Epithelial cell of esophagus (primary cell): ENCODE measurements around the gene PSMG3.

Source experiments
- DNase-seq: peaks from one replicate; pipeline ENCODE4 v3.0.0; 2010; ENCODE audit warnings: low read depth
- H3K4me3 ChIP-seq: 2 replicates; pipeline ENCODE4 v1.5.1; 2011; ENCODE audit warnings: mild to moderate bottlenecking, low read length, control low read depth
- TF ChIP-seq, protein P1 (sequence below): IDR thresholded peaks from 2 replicates; pipeline ENCODE4 v1.5.1; 2011; ENCODE audit warnings: low read depth, mild to moderate bottlenecking, low read length, control low read depth, inconsistent platforms; ENCODE audit not compliant: insufficient read depth; ENCODE audit errors: missing control alignments

PSMG3 gene

DNA sequence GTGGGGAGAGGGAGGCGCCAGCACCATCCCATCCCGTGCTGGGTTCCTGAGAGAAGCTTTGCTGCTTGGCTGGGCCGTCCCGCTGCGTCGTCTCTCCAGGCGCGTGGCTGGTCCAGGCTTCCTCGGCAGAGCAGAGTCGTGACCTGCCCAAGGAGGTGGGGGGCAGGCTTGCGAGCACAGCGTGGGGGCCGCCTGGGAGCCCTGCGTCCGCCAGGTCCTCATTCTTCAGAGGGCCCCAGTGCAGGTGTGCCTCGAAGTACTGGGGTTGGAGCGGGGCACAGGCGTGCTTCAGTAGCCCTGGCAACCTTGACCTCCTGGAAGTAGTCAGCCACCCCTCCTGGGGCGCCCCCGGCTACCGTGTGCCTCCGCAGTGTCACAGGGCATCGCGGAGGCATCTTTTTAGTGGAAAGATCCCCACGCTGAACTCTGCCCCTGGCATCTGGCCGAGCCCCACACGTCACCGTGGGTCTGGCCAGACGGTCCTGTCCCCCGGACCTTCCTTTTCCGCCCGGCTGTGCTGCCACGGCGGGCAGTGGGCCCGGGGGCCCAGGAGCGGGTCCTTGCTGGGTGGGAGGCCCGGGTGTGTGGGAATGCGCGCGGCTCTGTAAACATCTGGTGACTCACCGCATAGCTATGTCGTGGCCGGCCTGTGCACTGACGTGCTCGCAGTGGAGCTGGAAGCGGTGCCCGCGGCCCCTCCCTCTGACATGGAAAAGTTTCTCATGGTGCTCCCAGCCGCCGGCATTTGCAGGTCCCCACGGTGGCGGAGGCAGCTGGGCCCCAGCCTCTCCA, 32.9 kb downstream of the PSMG3 start:
- TF ChIP-seq, protein P1, sequence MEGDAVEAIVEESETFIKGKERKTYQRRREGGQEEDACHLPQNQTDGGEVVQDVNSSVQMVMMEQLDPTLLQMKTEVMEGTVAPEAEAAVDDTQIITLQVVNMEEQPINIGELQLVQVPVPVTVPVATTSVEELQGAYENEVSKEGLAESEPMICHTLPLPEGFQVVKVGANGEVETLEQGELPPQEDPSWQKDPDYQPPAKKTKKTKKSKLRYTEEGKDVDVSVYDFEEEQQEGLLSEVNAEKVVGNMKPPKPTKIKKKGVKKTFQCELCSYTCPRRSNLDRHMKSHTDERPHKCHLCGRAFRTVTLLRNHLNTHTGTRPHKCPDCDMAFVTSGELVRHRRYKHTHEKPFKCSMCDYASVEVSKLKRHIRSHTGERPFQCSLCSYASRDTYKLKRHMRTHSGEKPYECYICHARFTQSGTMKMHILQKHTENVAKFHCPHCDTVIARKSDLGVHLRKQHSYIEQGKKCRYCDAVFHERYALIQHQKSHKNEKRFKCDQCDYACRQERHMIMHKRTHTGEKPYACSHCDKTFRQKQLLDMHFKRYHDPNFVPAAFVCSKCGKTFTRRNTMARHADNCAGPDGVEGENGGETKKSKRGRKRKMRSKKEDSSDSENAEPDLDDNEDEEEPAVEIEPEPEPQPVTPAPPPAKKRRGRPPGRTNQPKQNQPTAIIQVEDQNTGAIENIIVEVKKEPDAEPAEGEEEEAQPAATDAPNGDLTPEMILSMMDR, result no peak
- H3K4me3 ChIP-seq, result peak overlapping the region; percentile 52
- peak; percentile 96 for DNase-seq

DNA sequence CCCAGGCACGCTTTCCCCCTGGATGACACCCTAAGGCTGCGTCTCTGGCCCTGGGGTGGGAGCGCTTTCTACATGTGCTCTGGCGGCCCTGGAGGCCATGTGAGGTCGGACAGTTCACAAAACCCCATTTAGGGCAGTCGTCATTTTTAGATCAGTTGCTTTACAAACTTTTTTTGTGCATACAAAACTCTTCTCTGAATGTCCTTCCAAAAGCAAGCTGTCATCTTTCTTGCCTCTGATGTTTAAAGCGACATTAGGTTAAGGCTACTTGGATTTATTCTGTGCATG, 33.4 kb downstream of the PSMG3 start:
- no peak for DNase-seq
- TF ChIP-seq, protein P1, result no peak
- H3K4me3 ChIP-seq, result no peak overlapping the region

DNA sequence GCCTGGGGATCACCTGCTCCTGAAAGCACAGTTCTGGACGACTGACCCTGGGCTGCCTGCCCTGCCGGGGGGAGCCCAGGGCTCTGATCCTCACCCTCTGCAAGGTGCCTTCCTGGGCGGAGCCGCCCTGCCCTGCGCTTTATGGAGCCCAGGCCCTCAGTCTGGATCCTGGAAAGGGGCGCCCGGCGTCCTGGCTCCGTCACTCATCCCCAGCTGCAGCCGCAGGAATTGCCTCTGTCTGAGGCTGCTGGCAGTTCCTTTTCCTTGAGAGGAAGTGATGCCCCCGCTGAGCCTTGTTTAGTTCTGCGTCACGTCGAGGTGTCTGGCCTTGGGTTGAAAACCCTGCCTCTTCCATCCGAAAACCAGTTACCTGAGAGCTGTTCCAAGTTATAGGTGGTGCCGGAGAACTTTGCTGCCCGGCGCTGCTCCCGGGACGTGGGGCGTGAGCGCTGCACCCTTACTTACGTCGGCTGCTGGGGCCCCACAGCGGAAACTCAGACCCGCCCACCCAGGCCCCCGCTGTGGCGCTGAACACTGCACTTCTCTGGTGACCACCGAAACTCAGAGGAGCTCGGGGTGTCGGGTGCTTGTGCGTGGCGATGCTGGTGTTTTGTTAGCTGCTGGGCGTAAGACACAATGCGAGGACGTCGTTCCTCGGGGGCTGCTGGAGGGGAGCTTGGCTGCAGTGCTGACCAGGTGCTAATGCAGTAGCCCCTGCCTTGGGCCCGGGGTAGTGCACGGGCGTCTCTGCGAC, 34.0 kb downstream of the PSMG3 start:
- DNase-seq, result no peak
- no peak overlapping the region for H3K4me3 ChIP-seq
- TF ChIP-seq, protein P1, result no peak

DNA sequence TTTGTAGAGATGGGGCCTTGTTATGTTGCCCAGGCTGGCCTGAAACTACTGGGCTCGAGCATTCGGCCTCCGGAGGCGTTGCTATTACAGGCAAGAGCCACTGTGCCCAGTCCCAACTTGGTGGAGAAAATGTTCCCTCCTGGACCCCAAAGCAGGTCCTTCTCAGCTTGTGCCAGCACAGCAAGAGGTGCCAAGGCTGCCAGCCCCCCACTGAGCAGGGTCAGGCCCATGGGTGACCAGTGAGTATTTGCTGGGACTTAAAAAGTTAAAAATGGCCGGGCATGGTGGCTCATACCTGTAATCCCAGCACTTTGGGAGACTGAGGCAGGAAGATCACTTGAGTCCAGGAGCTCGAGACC, 34.8 kb downstream of the PSMG3 start:
- H3K4me3 ChIP-seq, result no peak overlapping the region
- no peak for DNase-seq
- TF ChIP-seq, protein P1, result no peak

DNA sequence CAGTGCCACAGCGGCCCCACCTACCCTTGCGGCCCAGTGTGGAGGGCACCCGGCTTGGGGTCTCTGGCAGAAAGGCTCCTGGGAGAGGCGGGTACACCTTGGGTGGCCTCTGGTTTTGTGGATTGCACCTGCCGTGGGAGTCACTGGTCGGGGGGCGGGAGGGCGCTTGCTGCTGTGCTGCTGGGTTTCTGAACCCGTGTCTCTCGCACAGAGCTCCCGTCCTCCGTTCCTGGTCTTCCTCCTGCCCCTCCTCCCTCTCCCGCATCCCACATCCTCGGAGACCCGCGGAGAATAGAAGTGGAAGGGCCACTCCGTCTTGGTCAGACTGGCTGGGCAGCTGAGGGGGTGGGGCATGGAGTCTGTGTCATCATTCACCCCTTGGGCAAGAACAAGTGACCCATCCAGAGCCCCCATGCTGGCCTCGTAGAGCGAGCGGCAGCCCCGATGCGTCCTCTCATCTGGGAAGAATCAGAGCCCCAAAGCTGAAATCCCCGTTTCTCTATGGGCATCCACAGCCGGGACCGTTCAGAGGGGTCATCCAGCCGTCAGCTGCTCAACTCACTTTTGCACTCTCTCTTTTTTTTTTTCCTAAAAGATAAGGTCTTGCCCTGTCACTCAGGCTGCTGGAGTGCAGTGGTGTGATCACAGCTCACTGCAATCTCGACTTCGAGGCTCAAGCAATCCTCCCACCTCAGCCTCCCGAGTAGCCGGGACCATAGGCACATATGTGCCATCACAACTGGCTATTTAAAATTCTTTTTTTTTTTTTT, 35.3 kb downstream of the PSMG3 start:
- TF ChIP-seq, protein P1, result no peak
- DNase-seq, result no peak
- H3K4me3 ChIP-seq, result no peak overlapping the region

DNA sequence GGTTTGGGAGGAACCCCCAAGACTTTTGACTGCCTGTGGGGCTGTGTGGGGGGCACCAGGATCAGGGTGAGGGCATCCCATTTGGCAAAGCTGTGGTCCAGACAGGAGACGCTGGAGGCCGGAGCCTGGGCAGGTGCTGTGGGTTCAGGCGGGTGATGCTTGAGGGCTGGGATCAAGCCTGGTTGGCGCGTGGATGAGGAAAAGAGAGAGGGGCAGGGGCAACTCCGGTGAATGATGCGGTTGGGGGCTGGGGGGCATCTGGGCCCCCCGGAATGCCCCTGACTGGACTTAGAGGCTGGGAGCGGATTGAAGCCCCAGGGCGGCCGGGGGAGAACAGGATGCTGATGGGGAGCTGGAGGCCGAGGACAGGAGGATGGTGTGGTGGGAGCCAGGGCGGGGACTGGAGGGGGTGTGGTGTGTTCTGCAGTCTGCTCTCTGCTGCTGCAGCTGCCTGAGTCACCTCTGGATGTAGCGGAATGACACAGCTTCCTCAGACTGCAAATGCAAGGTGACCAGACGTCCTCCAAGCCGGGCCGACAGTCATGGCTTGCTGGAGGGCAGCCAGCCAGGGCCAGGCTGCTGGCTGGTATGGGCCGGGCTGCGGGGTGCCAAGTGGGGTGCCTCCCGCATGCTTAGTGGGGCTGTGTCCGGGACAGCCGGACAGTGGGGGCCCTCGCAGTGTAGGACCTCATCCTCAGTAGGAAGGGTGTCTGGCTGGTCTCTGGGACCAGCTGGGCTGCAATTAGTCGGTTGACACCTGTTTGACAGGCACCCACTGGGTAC, 36.1 kb downstream of the PSMG3 start:
- TF ChIP-seq, protein P1, result no peak
- H3K4me3 ChIP-seq, result peak overlapping the region; percentile 65
- peak; percentile 90 for DNase-seq
